Embryonic facial prominence (tissue), 1 donor: ENCODE data around the gene C9orf85.
"Not testable (repeated sequence)": the region's sequence is repeated elsewhere in the genome, so short reads cannot be mapped to it uniquely, and the experiment has no call there.

Experiments
- DNase-seq: peaks from one replicate; pipeline ENCODE4 v3.0.0-alpha.2; 2016; ENCODE audit errors: extremely low spot score

Gene C9orf85

GRCh38 chr9:71941998-71942567 is 30.6 kb downstream of the C9orf85 start:
- no peak for DNase-seq

DNA sequence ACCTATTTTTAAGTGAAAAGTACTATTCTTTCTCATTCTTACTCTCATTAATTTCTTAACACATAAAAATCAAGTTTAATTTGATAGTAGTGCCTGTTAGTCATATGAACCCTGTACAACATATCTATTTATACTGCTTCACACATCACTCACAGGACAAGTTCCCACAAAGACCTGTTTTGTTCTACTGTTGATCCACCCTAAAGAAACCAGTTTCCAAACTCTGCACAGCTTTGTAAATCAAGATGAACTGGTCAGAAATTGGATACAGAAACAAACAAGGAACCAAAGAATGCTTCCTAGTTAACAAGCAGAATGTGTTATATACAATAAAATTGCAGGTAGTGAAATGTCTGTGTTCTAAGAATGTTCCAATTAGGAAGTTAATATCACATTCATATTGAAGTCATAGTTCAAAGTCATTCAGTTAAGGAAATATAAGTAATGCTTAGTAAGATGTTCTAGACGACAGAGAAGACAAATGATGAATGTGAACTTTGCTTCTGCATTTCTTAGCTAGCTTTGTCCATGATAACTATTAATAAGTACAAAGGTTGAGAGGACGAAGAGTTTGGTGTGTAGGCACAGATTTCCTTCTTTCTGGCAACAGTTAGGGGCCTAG is 33.4 kb downstream of the C9orf85 start:
- DNase-seq: no peak

DNA sequence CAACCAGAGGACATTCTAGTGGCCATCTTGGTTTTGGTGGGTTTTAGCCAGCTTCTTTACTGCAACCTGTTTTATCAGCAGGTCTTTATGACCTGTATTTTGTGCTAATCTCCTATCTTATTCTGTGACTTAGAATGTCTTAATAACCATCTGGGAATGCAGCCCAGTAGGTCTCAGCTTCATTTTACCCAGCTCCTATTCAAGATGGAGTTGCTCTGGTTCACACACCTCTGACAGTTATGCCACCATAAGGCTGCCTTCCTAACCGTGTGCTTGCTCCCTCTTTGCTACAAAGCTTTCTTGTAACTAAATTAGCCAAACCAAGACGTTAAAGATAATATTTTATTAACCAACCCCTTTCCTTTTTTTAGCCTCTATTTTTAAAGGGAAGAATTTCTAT is 43.2 kb downstream of the C9orf85 start:
- DNase-seq: not testable (repeated sequence)

DNA sequence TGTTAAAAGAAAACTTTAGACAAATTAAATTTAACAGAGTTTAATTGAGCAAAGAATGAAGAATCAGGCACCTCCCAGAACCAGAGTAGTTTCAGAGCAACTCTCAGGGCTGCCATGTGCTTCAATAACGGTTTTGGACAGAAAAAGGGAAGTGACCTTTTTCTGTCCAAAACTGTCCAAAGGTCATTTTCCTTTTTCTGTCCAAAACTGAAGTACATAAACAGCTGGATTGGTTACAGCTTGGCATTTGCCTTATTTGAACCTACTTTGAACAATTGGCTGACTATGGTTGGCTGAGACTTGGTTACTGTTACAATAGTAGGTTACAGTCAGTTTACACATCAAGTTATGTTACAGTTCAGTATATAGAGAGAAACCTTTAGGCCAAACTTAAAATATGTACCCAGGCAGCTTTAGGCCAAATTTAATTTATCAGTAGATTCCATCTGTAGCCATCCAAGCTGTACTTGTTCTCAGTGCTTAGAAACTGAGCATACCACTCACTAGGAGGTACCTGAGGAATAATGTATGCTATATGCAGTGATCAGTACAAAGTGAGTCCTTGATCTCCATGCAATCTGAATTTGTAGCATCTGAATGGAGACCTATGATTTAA is 44.0 kb downstream of the C9orf85 start:
- DNase-seq: no peak

- no peak for DNase-seq
These were observed 50.9 kb downstream of the C9orf85 start for GRCh38 chr9:71962328-71962727.

GRCh38 chr9:71963471-71963996 is 52.1 kb downstream of the C9orf85 start:
- not testable (repeated sequence) for DNase-seq

DNA sequence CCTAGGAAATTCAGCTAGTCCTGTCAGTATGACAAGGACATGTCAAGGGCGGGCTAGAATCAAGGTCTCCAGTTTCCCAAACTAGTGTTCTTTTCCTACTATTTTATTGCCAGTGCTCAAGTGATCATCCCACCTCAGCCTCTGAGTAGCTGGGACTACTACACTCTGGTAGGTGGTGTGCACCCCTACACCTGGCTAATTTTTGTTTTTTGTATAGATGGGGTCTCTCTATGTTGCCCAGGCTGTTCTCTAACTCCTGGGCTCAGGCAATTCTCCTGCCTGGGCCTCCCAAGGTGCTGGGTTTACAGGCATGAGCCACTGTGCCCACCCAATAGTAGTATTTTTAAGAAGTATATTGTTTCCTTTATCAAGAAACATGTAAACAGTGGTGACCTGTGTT is 54.0 kb downstream of the C9orf85 start:
- DNase-seq: no peak

DNA sequence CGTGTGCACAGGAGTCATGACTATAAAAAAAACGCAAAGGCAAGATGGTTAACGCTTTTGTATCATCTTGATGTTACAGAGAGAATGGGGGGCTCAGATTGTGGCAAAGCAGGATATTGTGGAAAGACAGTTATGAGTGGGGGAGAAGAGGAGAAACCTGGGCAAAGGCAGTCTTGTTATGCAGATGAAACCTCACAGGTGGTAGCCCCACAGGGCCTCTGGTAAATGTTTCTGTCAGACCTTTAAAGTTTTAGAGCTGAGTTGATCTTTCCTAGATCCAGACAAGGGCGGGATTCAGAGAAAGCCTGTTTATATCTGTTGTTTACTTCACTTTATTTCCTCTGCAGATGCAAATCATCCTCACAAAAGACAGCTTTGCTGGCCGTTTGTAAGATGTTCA is 55.2 kb downstream of the C9orf85 start:
- DNase-seq: no peak

- no peak for DNase-seq
These were observed 57.2 kb downstream of the C9orf85 start for GRCh38 chr9:71968541-71969090.

DNA sequence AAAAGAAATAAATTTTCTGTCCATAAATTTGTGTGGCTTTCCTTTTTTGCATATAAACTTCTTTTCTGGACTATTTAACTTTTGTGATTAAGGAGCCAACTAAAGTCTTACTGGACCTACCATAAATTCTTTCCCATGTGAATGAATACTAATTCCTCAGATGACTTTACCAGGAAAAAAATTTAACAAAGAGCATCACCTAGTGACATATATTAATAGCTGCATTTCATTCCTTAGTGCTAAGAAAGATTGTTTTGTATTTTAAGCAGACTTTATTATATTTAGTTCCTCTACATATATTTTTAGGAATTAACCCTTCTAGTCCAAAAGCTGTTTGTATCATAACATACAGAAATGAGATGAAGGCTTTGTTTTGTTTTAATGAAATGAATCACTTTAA is 64.4 kb downstream of the C9orf85 start:
- DNase-seq: no peak

- no peak for DNase-seq
These were observed 65.6 kb downstream of the C9orf85 start for GRCh38 chr9:71977003-71977402.

- DNase-seq: no peak
These were observed 69.1 kb downstream of the C9orf85 start for GRCh38 chr9:71980266-71981190.

GRCh38 chr9:71981944-71982343 is 70.5 kb downstream of the C9orf85 start:
- DNase-seq: no peak

DNA sequence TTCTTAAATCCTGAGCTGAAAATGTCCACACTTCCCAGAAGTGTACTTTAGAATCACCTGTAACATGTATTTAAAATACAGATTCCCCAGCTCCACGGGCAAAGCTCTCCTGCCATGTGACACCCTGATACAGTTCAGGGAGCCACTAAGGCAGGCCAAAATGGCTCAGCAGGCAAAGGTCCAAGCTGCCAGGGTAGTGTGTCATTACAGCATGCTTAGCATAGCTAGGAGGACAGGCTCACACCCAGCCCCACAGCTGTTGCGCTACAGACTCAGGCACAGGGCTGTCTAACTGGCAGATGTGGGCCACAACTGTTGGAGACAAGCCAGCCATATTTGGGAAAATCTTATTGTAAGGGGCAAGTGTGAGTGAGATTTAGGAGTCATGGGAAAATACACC is 73.0 kb downstream of the C9orf85 start:
- DNase-seq: no peak

DNA sequence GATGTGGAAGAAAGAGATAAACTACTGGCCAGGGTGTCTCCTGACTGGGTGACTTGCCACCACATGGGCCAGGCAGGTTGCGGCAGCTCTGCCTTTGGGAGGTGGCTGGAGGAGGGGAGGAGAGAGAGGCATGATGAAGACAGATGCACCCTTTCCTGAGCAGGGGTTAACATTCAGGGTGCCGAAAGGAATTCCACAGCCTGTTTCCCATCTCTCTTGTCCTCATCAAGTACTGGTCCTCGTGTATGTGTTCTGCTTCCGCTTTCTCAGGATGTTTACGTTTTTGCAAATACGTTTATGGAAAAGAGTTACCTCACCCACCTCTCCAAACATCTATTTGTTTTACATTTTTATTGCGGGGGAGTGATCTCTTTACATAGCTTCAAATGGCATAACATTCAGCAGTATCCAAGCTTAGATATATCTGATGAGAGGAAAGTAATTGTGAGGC is 73.4 kb downstream of the C9orf85 start:
- DNase-seq: no peak

DNA sequence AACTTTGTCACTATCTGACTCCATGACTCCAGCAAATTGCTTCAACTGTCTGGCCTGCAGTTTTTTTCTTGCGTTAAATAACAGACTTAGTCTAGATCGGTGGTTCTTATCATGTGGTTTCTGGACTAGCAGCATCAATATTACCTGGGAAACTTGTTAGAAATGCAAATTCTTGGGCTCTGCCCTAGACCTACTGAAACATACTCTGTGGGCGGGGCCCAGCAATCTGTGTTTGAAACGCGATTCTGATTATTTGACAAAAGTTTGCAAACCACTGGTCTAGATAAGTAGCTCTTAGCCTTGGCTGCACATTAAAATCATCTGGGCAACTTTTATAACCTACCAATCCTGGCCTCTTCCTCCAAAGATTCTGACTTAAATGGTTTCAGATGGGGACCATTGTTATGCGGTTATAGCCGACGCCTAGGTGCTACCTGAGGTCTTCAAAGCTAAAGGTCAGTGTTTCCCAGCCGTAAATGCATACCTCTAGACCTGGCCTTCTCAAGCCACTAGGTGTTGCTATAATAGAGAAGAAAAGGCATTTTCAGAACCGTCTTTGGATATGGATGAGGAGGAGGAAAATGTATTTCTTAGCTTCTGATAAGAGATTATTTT is 74.0 kb downstream of the C9orf85 start:
- DNase-seq: no peak

DNA sequence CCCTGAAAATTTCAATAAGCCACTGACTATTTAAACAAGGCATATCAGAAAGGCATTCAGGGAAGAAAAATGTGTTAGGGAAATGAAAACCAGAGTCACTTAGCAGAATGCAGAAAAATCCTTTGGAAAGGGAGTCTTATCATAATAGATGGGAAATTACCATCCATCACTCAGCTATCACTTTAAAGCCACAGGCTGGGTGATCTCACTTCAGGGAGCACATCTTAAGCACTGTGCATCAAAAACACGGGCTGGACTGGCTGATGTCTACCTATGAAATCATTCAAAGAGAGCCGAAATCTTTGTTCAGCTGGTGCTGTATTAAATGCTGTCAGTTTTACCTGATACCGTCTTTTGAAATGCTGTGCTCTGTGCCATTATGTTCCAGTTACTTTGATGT is 75.5 kb downstream of the C9orf85 start:
- DNase-seq: no peak

DNA sequence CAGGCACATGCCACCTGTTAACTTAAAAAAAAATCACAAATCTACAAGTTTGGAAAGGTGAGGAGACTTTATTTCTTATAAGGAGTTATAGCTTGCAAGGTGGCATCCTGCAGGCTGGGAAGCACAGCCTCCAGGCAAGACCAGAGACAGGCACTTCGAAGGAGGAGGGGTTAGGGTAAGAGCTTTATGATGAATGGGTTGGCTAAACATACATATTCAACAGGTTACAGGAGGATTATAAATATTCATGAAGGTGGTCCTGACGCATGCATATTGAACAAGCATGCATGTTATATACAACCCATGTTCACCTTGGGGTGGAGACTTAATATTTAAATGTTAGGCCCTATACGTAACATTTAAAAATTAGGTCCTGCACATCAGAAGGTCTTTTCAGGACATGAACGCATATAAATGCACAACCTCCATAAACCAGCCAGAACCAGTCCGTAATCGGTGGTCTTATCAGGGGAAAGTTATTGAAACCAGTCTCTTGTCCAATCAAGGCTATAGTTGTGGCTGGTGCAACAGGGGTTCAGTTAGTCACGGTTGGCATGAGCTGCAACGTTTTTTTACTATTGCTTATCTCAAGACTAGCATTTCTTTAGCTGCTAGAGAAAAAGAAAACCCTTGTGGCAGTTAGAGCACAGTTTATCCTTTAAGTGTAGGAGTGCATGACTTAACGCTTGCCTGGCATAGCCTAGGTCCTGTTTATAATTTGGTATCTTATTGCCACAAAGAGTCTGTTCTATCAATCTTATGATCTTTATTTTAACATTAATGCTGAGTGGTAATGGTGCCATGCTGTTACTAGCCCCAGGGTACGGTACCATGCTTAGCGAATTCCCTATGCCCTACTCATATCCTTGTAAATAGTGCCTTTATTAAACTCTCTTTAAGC is 76.3 kb downstream of the C9orf85 start:
- DNase-seq: no peak

GRCh38 chr9:71990466-71990865 is 79.0 kb downstream of the C9orf85 start:
- no peak for DNase-seq

- no peak for DNase-seq
These were observed 94.0 kb downstream of the C9orf85 start for GRCh38 chr9:72005451-72005850.
